HG03439 (cell line): ENCODE data around the gene MYO1E.

Experiments
- ATAC-seq: cut with Tn5 transposase; IDR thresholded peaks from one replicate; pipeline ENCODE4 v1.9.1; 2021; ENCODE audit warnings: mild to moderate bottlenecking, moderate library complexity; ENCODE audit not compliant: unreplicated experiment

The MYO1E gene

DNA sequence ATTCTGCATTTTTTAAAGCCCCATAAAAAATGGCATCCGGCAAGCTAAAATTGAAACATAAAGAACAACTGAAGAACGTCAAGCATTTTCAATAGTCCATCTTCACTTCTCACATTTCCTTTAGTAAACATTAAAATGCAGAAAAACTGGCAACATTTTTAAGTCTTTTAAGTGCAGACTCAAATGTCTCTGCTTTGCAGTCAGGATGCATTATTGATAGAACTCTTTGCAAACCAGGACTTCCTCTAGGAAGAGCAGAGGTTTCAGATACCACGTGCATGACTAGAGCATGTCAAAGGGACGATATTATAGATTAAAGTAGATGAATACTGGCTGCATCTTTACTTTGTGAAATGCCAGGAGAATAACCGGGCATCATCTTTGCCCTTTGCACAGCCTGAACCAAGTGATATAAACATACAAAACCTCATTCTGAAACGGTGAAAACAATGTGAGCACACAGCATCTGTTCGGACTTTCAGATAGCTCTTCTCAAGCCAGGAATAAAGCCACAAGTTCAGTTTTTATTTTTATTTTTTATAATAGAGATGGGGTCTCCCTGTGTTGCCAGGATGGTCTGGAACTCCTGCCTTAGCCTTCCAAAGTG, 101.0 kb downstream of the MYO1E start:
- no peak for ATAC-seq

- no peak for ATAC-seq
Measured at GRCh38 chr15:59268852-59269407, 103.7 kb downstream of the MYO1E start.

DNA sequence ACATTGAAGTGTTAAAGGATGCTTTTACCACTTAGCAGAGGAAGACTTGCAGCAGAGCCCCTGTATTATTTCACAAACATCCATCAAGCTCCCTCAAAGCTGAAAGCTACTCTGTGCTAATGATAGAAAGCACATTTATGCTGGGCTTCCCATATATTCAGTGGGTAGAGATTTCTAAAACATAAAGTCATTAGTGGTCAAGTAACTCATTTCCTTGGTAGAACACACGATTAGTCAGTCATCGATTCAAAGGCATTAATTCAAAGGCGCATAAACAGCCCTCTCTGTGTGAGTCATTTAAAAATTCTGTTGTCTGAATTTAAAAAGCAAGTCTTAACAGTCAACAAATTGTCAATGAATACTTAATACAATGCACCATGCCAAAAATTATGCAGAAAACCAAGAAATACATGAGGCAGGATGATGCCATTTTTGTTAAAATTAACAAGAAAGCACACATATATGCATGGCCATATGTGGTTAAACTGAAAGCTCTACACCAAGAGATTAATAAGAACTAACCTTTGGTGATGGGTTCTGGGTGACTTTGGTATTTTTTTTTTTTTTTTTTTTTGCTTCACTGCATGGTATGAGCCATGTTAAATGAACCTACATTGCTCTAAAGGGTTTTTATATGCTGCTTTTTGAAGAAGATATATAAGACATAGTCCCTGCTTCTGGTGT, 104.4 kb downstream of the MYO1E start:
- no peak for ATAC-seq

GRCh38 chr15:59266028-59266427, 106.6 kb downstream of the MYO1E start:
- ATAC-seq, result no peak

DNA sequence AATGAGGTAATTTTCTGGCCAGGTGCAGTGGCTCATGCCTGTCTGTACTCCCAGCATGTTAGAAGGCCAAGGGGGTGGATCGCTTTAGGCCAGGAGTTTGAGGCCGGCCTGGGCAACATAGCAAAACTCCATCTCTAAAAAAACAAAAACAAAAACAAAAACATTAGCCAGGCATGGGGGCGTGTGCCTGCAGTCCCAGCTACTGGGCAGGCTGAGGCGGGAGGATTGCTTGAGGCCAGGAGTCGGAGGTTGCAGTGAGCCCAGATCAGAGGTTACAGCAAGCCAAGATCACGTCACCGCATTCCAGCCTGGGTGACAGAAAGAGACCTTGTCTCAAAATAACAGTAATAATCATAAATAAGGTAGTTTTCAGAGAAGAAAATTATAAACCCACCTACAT, 110.4 kb downstream of the MYO1E start:
- ATAC-seq, result no peak

DNA sequence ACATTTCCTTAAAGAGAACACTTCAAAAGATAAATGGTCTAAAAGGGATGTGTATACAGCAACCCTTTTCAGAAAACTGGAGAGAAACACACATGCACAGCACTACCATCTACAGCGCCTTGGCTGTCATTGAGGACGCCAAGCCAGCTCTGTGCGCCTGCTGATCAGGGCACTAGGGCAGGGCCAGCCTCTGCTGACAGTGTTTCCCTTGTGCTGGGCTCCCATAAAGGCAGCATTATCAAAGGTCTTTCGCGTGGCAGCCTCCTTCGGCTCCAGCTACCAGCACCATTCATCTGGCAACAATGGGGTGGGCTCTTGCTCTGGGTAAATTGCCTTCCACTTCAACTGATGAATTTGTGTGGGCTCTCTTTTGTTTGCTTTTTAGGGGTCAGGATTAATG, 112.6 kb downstream of the MYO1E start:
- ATAC-seq, result no peak

DNA sequence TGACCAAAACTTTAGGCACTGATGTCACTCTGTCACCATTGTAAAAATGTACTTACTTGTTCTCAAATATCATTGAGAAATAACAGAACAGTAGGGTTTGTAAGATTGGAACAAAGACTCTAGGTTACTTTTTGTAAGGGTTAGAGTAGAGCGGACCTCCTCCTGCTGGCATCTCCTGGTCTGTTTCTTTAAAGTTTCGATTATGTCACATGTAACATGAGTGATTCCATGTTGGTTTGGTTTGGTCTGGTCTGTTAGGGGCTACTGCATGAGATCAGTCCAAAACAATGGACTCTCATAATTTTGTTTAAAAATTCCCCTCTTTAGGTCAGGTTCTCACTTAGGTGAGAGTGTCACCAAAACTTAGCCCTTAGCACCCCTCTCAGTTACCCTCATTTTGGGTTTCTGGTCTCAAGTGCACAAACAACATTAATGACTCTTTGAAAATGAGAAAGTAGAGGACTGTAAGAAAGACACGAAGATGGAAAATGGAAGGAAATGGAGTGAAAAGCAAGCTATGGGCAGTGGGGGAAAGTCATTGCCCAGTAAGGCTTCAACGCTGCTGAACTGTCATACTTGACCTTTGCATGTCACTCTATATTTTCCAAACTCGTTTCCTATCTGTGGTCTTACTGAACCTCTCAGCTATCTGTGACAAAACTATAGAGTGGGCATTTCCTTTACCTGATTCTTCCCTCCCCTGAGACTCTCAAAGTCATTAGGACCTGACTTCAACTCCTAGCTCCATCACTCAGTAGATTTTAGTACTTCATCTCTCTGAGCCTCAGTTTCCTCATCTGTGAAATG, 113.3 kb downstream of the MYO1E start:
- no peak for ATAC-seq

DNA sequence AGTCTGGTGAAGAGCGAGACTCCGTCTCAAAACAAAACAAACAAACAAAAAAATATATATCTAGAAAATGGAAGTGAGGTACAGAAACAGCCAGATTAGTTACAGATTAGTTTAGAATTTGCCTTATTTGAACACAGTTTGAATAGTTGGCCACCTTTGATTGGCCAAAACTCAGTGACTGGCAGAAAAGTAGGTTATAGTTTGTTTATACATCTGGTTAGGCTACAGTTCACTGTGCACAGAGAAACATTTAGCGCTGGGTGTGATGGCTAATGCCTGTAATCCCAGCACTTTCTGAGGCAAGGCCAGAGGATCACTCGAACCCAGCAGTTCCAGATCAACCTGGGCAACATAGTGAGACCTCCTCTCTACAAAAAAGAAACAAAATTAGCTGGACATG, 114.4 kb downstream of the MYO1E start:
- no peak for ATAC-seq

GRCh38 chr15:59257140-59257539, 115.5 kb downstream of the MYO1E start:
- no peak for ATAC-seq

DNA sequence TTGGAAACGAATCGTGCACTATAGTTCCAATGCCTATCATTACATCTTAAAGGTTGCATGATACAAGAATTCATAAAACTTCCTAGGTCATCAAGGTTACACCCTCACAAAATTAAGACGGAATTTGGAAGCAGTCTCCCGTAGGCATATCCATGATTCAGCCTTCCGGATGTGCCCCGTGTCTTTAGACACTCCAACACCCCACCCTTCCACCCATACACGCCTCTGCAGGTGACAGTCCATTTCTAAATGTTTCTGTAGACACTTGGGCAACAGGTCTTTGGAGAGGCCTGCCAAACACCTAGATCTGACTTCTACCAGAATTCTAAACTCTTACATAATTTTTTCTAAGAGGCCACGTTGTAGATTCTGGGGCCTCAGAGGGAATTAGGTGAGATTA, 116.2 kb downstream of the MYO1E start:
- ATAC-seq, result no peak

DNA sequence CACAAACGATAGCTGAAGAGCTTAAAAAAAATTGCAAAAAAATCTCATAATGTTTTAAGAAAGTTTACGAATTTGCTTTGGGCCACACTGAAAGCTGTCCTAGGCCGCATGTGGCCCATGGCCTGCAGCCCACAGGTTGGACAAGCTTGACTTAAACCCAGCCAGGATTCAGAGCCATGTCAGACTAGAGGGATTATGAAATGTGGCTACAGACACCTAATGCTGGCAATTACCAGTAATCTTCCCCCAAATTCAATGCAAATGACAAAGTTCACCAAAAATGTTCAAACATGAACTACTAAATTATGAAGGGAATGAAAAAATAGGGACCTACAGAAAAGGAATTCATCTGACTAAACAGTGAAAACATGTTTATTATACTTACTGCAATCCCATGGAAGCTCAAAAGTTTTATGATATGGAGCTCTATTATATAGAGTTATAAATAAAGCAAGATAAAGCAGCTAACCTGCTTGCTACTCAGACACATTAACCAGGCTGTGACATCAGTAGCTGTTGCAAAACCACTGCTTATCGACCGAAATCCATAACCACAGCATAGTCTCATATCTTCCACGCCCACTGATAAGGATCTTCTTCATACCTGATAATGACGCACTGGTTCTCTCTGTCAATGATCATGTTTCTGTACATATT, 116.9 kb downstream of the MYO1E start:
- no peak for ATAC-seq

DNA sequence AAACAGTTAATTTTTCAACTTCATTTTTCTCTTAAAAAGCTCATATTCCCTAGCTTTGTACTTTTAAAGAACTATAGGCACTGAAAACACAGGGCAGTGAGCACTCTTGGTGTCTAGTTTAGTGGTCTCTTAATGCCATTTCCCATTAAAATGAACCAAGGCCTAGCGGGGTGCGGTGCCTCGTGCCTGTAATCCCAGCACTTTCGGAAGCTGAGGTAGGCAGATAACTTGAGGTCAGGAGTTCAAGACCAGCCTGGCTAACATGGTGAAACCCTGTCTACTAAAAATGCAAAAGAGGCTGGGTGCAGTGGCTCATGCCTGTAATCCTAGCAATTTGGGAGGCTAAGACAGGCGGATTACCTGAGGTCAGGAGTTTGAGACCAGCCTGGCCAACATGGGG, 120.5 kb downstream of the MYO1E start:
- no peak for ATAC-seq

DNA sequence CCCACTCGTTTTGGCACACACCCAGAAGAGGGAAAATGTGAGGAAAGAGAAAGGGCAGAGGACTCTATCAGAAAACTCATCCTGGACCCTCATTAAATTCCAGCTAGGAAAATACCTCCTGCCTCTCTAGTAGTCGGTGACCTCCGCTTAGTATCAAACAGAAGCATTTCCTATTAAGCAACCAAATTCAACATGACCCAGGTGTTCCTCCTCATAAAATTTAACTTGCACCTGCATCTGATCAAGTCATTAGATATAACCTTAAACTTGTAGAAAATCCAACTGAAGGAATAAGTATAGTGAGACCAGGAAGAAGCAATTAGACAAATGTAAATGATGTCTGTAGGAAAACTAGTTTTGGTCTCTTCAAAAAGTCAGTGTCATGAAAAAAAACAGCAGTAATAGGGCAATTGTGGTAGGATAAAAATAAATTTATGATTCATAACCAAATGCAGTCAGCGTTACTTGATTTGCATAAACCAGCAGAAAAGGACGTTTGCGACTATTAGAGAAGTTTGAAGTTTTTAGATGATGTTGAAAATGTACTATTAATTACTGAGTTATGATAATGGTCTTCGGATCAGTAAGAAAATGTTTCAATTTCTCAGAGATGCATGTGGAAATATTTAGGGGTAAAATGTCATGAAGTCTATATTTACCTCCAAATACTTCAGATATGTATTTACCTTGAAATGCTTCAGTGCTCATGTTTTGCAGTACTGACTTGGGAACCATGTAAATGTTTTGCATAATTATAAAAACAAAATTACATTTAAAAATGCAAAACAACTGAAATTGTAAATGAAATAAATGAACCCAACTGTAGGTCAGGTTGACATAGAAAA, 121.4 kb downstream of the MYO1E start:
- peak; percentile 43 for ATAC-seq

DNA sequence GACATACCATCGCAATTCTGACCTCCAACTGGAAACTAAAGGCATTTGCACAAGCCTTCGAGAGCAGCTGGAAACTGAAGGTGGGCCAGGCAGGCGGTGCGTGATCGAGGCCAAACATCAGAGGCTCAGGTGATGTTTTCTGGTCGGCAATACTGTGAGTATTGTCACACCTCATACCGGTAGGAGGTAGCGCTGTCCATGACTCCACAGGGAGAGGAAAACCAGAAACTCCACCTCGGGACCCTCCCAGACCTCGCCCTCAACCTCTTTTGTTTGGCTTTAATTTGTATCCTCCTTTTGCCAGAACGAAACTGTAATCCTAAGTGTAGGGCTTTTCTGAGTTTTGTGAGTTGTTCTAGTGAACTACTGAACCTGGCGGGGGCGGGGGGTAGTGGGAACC, 122.4 kb downstream of the MYO1E start:
- no peak for ATAC-seq

GRCh38 chr15:59249816-59250215, 122.9 kb downstream of the MYO1E start:
- ATAC-seq, result no peak

GRCh38 chr15:59247364-59247763, 125.3 kb downstream of the MYO1E start:
- ATAC-seq, result no peak

DNA sequence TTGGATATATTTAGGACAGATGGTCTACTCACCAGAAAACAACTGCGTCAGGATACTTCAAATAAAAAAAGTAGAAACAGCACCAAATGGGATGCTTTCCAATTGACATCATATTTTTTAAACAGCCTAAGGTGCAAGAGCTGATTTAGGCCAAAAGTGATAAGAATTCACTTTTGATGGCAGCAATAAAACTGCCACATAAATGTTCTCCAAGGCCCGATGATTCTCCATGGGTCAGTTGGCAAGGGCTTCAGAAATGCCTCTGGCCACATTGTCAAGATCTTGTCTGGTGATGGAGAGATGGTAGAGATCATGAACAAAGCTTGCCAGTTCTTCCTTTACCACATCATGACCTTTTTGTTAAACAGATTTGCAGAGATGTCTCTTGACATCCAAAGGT, 127.1 kb downstream of the MYO1E start:
- no peak for ATAC-seq

- peak; percentile 78 for ATAC-seq
Measured at GRCh38 chr15:59244337-59244736, 128.3 kb downstream of the MYO1E start.

- no peak for ATAC-seq
Measured at GRCh38 chr15:59243622-59244021, 129.0 kb downstream of the MYO1E start.

DNA sequence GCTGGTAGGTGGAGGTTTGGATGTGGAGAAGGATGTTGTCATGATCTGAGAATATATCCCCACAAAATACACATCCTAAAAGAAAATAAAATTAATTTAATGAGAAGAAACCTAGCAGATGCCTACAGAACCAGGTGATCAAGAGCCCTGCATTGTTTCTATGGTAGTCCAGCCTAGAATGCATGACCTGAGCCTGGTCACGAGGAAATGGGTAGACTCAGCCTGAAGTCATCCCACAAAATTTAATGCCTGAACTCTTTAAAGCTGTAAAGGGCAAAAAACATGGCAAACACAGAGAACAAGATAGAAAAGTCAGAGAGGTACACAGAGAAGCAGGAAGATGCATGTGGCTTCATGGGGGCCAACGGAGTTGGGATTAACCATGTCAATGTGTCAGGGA, 130.0 kb downstream of the MYO1E start:
- no peak for ATAC-seq
